ENCODE measurements around the gene RNU5D-1.

DNA sequence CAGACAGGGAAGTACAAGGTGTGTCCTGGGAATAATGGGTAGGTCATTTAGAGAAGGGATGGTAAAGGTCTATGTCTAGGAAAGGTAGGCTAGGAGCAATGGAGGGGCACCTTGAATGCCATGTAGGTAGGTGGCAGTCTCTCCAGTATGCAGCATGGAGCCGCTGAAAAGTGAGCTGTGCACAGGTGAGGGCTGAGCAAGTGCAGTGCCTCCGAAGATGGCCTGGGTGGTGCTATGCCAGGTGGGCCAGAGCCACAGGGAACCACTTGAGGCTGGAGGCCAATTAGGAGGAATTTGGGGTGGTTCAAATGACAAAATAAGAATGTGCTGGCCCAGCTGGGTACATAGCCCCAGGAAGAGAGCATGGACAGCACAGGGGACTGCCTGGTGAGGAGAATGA lies 25.0 kb downstream of the RNU5D-1 start:
- TF ChIP-seq, protein P1, sequence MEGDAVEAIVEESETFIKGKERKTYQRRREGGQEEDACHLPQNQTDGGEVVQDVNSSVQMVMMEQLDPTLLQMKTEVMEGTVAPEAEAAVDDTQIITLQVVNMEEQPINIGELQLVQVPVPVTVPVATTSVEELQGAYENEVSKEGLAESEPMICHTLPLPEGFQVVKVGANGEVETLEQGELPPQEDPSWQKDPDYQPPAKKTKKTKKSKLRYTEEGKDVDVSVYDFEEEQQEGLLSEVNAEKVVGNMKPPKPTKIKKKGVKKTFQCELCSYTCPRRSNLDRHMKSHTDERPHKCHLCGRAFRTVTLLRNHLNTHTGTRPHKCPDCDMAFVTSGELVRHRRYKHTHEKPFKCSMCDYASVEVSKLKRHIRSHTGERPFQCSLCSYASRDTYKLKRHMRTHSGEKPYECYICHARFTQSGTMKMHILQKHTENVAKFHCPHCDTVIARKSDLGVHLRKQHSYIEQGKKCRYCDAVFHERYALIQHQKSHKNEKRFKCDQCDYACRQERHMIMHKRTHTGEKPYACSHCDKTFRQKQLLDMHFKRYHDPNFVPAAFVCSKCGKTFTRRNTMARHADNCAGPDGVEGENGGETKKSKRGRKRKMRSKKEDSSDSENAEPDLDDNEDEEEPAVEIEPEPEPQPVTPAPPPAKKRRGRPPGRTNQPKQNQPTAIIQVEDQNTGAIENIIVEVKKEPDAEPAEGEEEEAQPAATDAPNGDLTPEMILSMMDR (conservative IDR thresholded peaks at IDR 0.05), result no peak
- TF ChIP-seq ZFX (IDR thresholded peaks at IDR 0.05), result no peak

Data from C4-2B (cell line).